Natural killer cell treated with Interleukin-12 subunit alpha and Interleukin-12 subunit beta and Interleukin-15 and Interleukin-18, amount 100 ng/mL, for 72 hours (primary cell): ENCODE results near the gene CLCN4. TPM values are rescaled to one million over a fixed set of nuclear protein-coding genes. Genes with fewer than 3 reads are reported as not detected.

Source experiments
- ATAC-seq, 2 donors: fragments of 150-1000 bp; cut with Tn5 transposase in 1 of 2; sonication (Bioruptor Pico), chemical (Tn5 transposase) in 1 of 2; 2 replicates each; pipeline ENCODE4 v1.10.0; 2021
- DNase-seq: peaks from one replicate; pipeline ENCODE4 v3.0.0; 2022; ENCODE audit warnings: low spot score
- H3K27ac Mint-ChIP-seq, 2 donors: 1 replicate in 1 of 2; 2 replicates in 1 of 2; pipeline ENCODE4 v1.8.0; 2022; ENCODE audit warnings: mixed read lengths in 2 of 2, mild to moderate bottlenecking in 1 of 2, moderate library complexity in 1 of 2
- H3K27me3 Mint-ChIP-seq, 2 donors: 1 replicate in 1 of 2; 2 replicates in 1 of 2; pipeline ENCODE4 v1.8.0; 2022; ENCODE audit warnings: mixed read lengths in 2 of 2
- H3K36me3 Mint-ChIP-seq: one replicate; pipeline ENCODE4 v1.8.0; 2022; ENCODE audit warnings: mixed read lengths
- H3K4me1 Mint-ChIP-seq, 2 donors: 1 replicate in 1 of 2; 2 replicates in 1 of 2; pipeline ENCODE4 v1.8.0; 2022; ENCODE audit warnings: low read depth in 2 of 2, mixed read lengths in 2 of 2, mild to moderate bottlenecking in 1 of 2
- H3K4me3 Mint-ChIP-seq: one replicate; pipeline ENCODE4 v1.8.0; 2022; ENCODE audit warnings: mixed read lengths
- H3K9me3 Mint-ChIP-seq: 2 replicates; pipeline ENCODE4 v1.8.0; 2022; ENCODE audit warnings: mixed read lengths
- total RNA-seq, 2 donors: library from RNA; stranded (reverse); gene quantifications; one replicate each; pipeline ENCODE4 v1.2.3, GENCODE V29; 2022

CLCN4 gene
- total RNA-seq, 2 donors from 2014 or later, result not detected

GRCh38 chrX:10233173-10233572 lies 76.4 kb downstream of the CLCN4 start:
- Mint-ChIP-seq H3K4me1 (no peaks in the 10 kb centered on the region), H3K9me3 (no peaks in the 10 kb centered on the region), H3K4me3 (no peak overlapping the region), H3K36me3 (no peaks in the 10 kb centered on the region), H3K27me3 (peaks cover 0 to 6% of the 10 kb centered on the region in 2 donors), H3K27ac (no peak overlapping the region)
- DNase-seq, result no peak
- ATAC-seq, result no peak

DNA sequence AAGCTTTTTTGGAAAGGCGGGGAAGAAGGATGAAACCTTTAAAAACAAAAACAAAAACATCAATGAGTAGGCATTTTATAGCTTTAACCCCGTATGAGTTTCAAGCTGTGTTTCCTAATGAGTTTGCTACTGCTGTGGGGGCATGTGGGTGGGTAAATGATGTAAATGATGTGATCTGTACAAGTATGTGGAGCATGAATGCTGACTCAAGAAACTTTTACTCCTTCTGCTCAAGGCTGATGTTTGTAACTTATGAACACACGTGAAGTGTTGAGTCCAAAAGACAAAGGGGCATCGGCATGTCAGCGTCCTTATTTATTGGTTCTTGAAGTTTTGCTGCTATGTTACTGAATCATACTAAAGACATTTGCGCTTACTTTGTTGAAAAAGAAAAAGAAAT lies 76.9 kb downstream of the CLCN4 start:
- H3K27ac Mint-ChIP-seq, result no peak overlapping the region
- H3K36me3 Mint-ChIP-seq, result no peaks in the 10 kb centered on the region
- ATAC-seq (no peak), DNase-seq (no peak)
- no peak overlapping the region for H3K4me3 Mint-ChIP-seq
- peaks cover 0 to 6% of the 10 kb centered on the region in 2 donors for H3K27me3 Mint-ChIP-seq
- H3K4me1 Mint-ChIP-seq, result no peaks in the 10 kb centered on the region
- no peaks in the 10 kb centered on the region for H3K9me3 Mint-ChIP-seq

DNA sequence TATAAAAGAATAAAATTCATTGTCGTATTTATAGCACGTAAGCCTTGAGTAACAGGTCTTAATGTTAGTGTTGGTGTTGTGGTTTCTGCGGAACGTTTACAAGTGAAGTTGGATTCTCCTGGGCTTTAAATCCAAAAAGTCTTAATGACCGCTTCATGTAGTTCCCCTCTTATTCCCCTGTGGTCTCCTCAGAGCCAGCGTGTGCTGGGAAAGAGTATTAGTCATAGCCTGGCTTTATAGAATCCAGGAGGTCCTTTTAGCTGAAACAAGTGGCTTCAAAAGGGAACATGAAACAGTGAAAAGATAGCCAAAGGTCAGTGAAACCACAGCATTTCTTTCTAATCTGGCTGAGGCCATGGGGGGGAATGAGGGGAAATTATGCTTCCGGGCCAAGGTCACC lies 79.1 kb downstream of the CLCN4 start:
- H3K4me1 Mint-ChIP-seq, result no peaks in the 10 kb centered on the region
- H3K36me3 Mint-ChIP-seq, result no peaks in the 10 kb centered on the region
- no peak overlapping the region for H3K27ac Mint-ChIP-seq
- H3K9me3 Mint-ChIP-seq, result no peaks in the 10 kb centered on the region
- no peak overlapping the region for H3K4me3 Mint-ChIP-seq
- peaks cover 0 to 6% of the 10 kb centered on the region in 2 donors for H3K27me3 Mint-ChIP-seq
- no peak for DNase-seq
- ATAC-seq, result no peak

- Mint-ChIP-seq H3K4me3 (no peak overlapping the region), H3K36me3 (no peaks in the 10 kb centered on the region)
These were observed 80.5 kb downstream of the CLCN4 start for GRCh38 chrX:10237241-10237640.

GRCh38 chrX:10239611-10240064 lies 82.9 kb downstream of the CLCN4 start:
- no peak for ATAC-seq

More at GRCh38 chrX:10237241-10237640, 80.5 kb downstream of the CLCN4 start:
- DNase-seq (no peak), ATAC-seq (no peak)
- H3K27ac Mint-ChIP-seq, result no peak overlapping the region
- H3K4me1 Mint-ChIP-seq, result no peaks in the 10 kb centered on the region
- H3K9me3 Mint-ChIP-seq, result no peaks in the 10 kb centered on the region
- peaks cover 0 to 6% of the 10 kb centered on the region in 2 donors for H3K27me3 Mint-ChIP-seq

DNA sequence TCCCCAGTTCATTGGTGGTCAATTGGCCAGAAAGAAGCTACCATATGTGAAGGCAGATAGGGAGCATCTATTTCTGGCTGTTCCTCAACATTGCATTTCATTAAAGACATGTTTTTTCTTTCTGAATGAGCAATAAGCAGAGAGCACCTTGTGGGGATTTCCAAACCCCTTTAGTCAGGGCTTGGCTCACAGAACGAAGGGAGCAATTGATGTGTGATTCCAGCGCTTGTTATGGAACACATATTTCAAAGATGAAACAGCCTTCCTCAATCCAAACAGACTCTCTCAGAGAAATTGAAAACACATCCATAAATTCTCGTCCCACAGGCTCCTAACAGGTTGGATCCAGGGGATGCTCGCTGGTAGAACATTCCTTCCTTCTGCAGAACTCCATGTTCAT lies 84.1 kb downstream of the CLCN4 start:
- Mint-ChIP-seq H3K27ac (no peak overlapping the region), H3K4me1 (peaks cover 0 to 2% of the 10 kb centered on the region in 2 donors), H3K36me3 (no peaks in the 10 kb centered on the region), H3K9me3 (no peaks in the 10 kb centered on the region), H3K27me3 (no peaks in the 10 kb centered on the region), H3K4me3 (no peak overlapping the region)
- no peak for DNase-seq
- ATAC-seq, result no peak

More at GRCh38 chrX:10239611-10240064, 82.9 kb downstream of the CLCN4 start:
- no peak for DNase-seq
- no peaks in the 10 kb centered on the region for H3K4me1 Mint-ChIP-seq
- H3K36me3 Mint-ChIP-seq, result no peaks in the 10 kb centered on the region
- H3K4me3 Mint-ChIP-seq, result no peak overlapping the region
- H3K9me3 Mint-ChIP-seq, result no peaks in the 10 kb centered on the region
- H3K27me3 Mint-ChIP-seq, result peaks cover 0 to 4% of the 10 kb centered on the region in 2 donors
- no peak overlapping the region for H3K27ac Mint-ChIP-seq

DNA sequence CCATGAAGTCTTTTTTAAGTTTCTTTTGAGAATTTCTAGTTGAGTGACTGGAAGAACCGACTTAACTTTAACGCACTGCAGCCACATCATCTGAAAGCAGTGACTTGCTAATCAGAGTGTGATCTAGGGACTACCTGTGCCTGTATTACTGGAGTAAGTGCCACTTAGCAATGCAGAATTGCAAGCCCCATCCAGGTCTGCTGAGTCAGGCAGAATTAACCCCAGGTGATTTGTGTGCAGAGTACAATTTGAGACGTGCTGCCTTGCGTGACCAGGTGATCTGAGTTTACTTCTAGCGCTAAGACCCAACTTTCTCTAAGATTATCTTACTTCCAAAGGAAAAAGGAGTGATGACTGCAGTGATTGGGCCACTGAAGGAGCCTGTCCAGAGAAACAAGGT lies 85.3 kb downstream of the CLCN4 start:
- Mint-ChIP-seq H3K4me3 (no peak overlapping the region), H3K9me3 (no peaks in the 10 kb centered on the region), H3K36me3 (no peaks in the 10 kb centered on the region), H3K4me1 (peaks cover 0 to 2% of the 10 kb centered on the region in 2 donors), H3K27ac (no peak overlapping the region), H3K27me3 (no peaks in the 10 kb centered on the region)
- no peak for ATAC-seq
- no peak for DNase-seq

- Mint-ChIP-seq H3K27me3 (no peaks in the 10 kb centered on the region), H3K9me3 (no peaks in the 10 kb centered on the region), H3K36me3 (no peaks in the 10 kb centered on the region), H3K4me1 (peaks cover 0 to 2% of the 10 kb centered on the region in 2 donors), H3K4me3 (no peak overlapping the region), H3K27ac (no peak overlapping the region)
- DNase-seq (no peak), ATAC-seq (no peak)
These were observed 86.3 kb downstream of the CLCN4 start for GRCh38 chrX:10243106-10243505.

DNA sequence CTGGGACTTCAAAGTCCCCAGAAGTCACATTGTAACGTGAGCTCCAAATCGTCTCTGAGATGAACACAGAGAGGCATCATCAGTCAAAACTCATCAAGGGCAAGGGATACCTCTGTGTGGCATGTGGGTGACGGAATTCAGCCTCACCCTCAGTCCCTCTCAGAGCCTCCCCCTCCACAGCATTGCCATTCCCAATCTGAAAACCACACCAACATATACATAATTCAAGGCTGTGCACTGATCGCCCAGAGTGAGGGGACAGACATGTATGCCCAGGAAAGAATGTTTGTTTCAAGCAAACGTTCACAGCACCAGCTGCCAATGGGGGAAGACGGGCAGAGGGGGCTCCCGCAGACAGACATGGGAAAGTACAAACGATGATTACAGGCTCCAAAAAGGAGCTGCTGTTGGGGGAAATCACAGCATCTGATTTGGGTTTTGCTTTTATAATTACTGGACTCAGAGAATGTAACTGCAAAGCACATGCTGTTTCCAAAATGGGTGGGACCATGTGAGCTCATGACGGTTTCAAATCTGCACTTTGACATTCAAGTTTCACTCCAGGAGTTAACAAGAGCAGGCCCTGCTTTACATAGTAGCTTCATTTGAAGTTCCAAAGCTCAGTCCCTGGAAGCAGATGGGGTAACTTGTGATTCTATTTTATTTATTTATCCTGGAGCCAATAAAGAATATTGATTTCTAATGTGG lies 88.3 kb downstream of the CLCN4 start:
- no peaks in the 10 kb centered on the region for H3K27me3 Mint-ChIP-seq
- H3K4me3 Mint-ChIP-seq, result no peak overlapping the region
- peaks cover 0 to 2% of the 10 kb centered on the region in 2 donors for H3K4me1 Mint-ChIP-seq
- H3K36me3 Mint-ChIP-seq, result no peaks in the 10 kb centered on the region
- no peak for DNase-seq
- no peak overlapping the region for H3K27ac Mint-ChIP-seq
- no peaks in the 10 kb centered on the region for H3K9me3 Mint-ChIP-seq
- no peak for ATAC-seq

DNA sequence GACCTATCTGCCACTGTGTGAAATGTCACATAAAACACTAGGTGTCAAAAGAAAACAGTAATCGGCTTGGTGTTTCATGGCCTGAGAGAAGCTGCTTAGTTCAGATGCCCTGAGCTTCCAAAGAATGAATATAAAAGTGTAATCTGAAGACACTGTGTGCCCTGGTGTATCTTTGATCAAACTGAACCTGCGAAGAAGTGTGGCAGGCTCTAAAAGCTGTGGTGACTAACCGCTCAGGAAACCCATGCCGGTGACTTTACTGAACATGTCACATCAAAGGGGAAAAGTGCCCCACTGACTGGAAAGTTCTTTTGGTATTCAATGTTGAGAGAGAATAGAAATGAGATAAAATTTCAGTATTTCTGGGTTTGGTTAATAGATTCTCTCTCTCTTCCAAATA lies 89.1 kb downstream of the CLCN4 start:
- Mint-ChIP-seq H3K27ac (no peak overlapping the region), H3K27me3 (no peaks in the 10 kb centered on the region), H3K4me3 (no peak overlapping the region), H3K9me3 (no peaks in the 10 kb centered on the region), H3K36me3 (no peaks in the 10 kb centered on the region), H3K4me1 (peaks cover 0 to 2% of the 10 kb centered on the region in 2 donors)
- DNase-seq, result no peak
- ATAC-seq, result no peak

DNA sequence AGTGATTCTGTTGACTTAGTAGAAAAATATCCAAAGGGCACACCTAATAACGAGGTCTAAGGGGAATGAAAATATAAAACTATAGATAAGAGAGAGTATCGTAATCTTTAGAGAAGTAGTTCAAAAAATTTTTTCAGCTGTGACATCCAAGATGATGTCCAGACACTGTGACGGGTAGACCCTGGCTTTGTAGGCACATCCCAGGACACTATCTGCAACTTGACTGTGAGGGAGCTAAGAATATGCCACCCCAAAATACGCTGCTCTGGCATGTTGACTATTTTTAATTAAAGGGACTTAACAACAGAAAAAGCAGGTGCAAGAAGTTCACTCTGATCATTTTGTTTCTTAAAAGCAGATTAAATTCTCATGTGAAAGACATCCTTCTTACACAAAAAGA lies 89.5 kb downstream of the CLCN4 start:
- ATAC-seq (no peak), DNase-seq (no peak)
- Mint-ChIP-seq H3K27me3 (no peaks in the 10 kb centered on the region), H3K9me3 (no peaks in the 10 kb centered on the region), H3K27ac (no peak overlapping the region), H3K4me1 (peaks cover 0 to 2% of the 10 kb centered on the region in 2 donors), H3K36me3 (no peaks in the 10 kb centered on the region), H3K4me3 (no peak overlapping the region)

- H3K27me3 Mint-ChIP-seq, result no peaks in the 10 kb centered on the region
- H3K36me3 Mint-ChIP-seq, result no peaks in the 10 kb centered on the region
- H3K4me3 Mint-ChIP-seq, result no peak overlapping the region
- H3K9me3 Mint-ChIP-seq, result no peaks in the 10 kb centered on the region
- no peak overlapping the region for H3K27ac Mint-ChIP-seq
- no peak for ATAC-seq
- H3K4me1 Mint-ChIP-seq, result peaks cover 0 to 2% of the 10 kb centered on the region in 2 donors
- DNase-seq, result no peak
These were observed 90.1 kb downstream of the CLCN4 start for GRCh38 chrX:10246846-10247245.

DNA sequence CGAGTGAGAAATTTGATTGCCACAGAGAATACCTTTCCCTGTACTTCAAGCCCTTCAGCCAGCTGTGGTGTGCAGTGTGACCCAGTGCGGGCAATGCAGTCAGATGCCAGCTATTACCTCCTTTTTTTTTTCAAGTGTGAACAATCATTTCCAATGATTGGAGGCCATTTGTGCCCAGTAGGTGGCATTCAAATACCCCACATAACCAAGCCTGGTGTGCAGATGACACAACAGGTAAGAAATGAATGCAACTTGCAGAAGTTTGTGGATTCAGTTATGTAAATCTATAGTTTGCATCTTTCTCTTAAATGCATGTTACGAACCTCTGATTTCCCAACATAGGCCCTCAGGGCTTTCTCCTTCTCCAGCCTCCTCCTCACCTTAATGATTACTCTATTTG lies 98.0 kb downstream of the CLCN4 start:
- Mint-ChIP-seq H3K4me1 (no peaks in the 10 kb centered on the region), H3K9me3 (no peaks in the 10 kb centered on the region), H3K36me3 (no peaks in the 10 kb centered on the region), H3K27me3 (no peaks in the 10 kb centered on the region), H3K4me3 (no peak overlapping the region), H3K27ac (no peak overlapping the region)
- DNase-seq (no peak), ATAC-seq (no peak)

DNA sequence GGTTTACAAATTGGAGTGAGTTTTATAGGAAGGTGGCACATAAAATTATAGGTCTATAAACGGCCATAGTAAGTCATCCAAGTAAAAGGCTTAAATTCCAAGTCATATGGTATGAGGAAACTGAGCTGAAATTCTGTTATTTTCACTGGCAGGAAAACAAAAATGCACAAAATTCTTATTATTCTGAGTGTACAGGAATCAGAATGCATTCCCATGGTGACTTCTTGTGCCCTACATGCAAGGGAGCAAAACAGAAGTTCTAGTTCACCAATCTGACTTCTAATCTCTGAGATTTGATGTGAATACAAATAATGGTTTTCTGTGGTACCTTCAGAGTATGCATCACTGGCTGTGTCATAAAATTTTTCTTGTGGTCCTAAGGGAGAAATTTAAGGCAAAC lies 102.9 kb downstream of the CLCN4 start:
- ATAC-seq (no peak), DNase-seq (no peak)
- no peaks in the 10 kb centered on the region for H3K9me3 Mint-ChIP-seq
- H3K27ac Mint-ChIP-seq, result no peak overlapping the region
- no peak overlapping the region for H3K4me3 Mint-ChIP-seq
- H3K36me3 Mint-ChIP-seq, result no peaks in the 10 kb centered on the region
- peaks cover 0 to 5% of the 10 kb centered on the region in 2 donors for H3K27me3 Mint-ChIP-seq
- H3K4me1 Mint-ChIP-seq, result no peaks in the 10 kb centered on the region

DNA sequence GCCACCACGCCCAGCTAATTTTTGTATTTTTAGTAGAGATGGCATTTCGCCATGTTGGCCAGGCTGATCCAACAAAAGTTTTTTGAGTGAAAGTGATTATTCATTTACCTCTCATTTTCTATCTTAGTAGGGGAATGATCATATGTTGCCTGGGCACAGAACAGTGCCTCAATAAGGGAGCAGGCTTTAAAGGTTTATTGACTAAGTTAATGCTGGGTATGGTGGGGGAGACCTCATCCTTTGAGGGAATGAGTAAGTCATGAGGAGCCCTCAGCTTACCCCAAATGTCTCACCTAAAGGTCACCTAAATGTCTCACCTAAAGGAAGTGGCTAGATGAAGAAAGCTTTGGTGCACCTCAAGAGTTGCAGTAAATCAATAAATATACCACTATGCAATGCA lies 109.0 kb downstream of the CLCN4 start:
- Mint-ChIP-seq H3K4me3 (no peak overlapping the region), H3K4me1 (no peaks in the 10 kb centered on the region), H3K36me3 (no peaks in the 10 kb centered on the region), H3K27ac (no peak overlapping the region), H3K27me3 (peaks cover 0 to 11% of the 10 kb centered on the region in 2 donors), H3K9me3 (no peaks in the 10 kb centered on the region)
- DNase-seq (no peak), ATAC-seq (no peak)
